ENCODE results near the gene PCDHGC3.
A peak's percentile ranks its signal among the peaks of the same experiment; 100 is the strongest.

PCDHGC3 gene

GRCh38 chr5:141524604-141525597 lies 49.1 kb downstream of the PCDHGC3 start (continued):
- TF ChIP-seq ZNF174 (tag by site-specific recombination; IDR thresholded peaks at IDR 0.05) (no peak), HOXC10 (CRISPR knock-in tag; IDR thresholded peaks at IDR 0.05) (no peak), KLF1 (tag by site-specific recombination; IDR thresholded peaks at IDR 0.05) (no peak), ZNF19 (tag by site-specific recombination; IDR thresholded peaks at IDR 0.05; ENCODE audit: low read depth) (no peak), GFI1B (tag by site-specific recombination; IDR thresholded peaks at IDR 0.05) (no peak), ZNF121 (tag by site-specific recombination; IDR thresholded peaks at IDR 0.05) (no peak), ZNF10 (tag by site-specific recombination; IDR thresholded peaks at IDR 0.05) (0 out of 2 replicates have a peak, but pooled peaks have one; percentile 27), ZBTB48 (tag by site-specific recombination; IDR thresholded peaks at IDR 0.05) (no peak), ZNF2 (tag by site-specific recombination; IDR thresholded peaks at IDR 0.05) (peak; percentile 83; the same call in 1 of the 2 replicates), RBAK (tag by site-specific recombination; IDR thresholded peaks at IDR 0.05) (no peak), ZNF184 (tag by site-specific recombination; IDR thresholded peaks at IDR 0.05) (no peak), HOXD13 (CRISPR knock-in tag; IDR thresholded peaks at IDR 0.05; ENCODE audit: borderline replicate concordance) (no peak), PATZ1 (tag by site-specific recombination; IDR thresholded peaks at IDR 0.05) (0 out of 2 replicates have a peak, but pooled peaks have one; percentile 29), ZNF837 (tag by site-specific recombination; IDR thresholded peaks at IDR 0.05) (no peak), ZNF529 (tag by site-specific recombination; IDR thresholded peaks at IDR 0.05; ENCODE audit: insufficient replicate concordance) (no peak), SCRT2 (tag by site-specific recombination; IDR thresholded peaks at IDR 0.05) (peak; percentile 93), GLI4 (tag by site-specific recombination; IDR thresholded peaks at IDR 0.05) (no peak), ZFHX2 (tag by site-specific recombination; conservative IDR thresholded peaks at IDR 0.05) (no peak), INSM2 (tag by site-specific recombination; IDR thresholded peaks at IDR 0.05) (no peak), ZNF426 (tag by site-specific recombination; IDR thresholded peaks at IDR 0.05) (no peak), ZNF416 (tag by site-specific recombination; IDR thresholded peaks at IDR 0.05) (no peak), ZNF626 (tag by site-specific recombination; IDR thresholded peaks at IDR 0.05) (no peak), ZEB2 (tag by site-specific recombination; IDR thresholded peaks at IDR 0.05) (peak; percentile 59; the same call in 1 of the 2 replicates)
- TF ChIP-seq, protein P1, sequence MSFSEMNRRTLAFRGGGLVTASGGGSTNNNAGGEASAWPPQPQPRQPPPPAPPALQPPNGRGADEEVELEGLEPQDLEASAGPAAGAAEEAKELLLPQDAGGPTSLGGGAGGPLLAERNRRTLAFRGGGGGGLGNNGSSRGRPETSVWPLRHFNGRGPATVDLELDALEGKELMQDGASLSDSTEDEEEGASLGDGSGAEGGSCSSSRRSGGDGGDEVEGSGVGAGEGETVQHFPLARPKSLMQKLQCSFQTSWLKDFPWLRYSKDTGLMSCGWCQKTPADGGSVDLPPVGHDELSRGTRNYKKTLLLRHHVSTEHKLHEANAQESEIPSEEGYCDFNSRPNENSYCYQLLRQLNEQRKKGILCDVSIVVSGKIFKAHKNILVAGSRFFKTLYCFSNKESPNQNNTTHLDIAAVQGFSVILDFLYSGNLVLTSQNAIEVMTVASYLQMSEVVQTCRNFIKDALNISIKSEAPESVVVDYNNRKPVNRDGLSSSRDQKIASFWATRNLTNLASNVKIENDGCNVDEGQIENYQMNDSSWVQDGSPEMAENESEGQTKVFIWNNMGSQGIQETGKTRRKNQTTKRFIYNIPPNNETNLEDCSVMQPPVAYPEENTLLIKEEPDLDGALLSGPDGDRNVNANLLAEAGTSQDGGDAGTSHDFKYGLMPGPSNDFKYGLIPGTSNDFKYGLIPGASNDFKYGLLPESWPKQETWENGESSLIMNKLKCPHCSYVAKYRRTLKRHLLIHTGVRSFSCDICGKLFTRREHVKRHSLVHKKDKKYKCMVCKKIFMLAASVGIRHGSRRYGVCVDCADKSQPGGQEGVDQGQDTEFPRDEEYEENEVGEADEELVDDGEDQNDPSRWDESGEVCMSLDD (tag by site-specific recombination; IDR thresholded peaks at IDR 0.05): no peak
- TF ChIP-seq, protein P2, sequence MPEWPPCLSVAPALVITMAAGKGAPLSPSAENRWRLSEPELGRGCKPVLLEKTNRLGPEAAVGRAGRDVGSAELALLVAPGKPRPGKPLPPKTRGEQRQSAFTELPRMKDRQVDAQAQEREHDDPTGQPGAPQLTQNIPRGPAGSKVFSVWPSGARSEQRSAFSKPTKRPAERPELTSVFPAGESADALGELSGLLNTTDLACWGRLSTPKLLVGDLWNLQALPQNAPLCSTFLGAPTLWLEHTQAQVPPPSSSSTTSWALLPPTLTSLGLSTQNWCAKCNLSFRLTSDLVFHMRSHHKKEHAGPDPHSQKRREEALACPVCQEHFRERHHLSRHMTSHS (tag by site-specific recombination; IDR thresholded peaks at IDR 0.05): no peak
- TF ChIP-seq, protein P3, sequence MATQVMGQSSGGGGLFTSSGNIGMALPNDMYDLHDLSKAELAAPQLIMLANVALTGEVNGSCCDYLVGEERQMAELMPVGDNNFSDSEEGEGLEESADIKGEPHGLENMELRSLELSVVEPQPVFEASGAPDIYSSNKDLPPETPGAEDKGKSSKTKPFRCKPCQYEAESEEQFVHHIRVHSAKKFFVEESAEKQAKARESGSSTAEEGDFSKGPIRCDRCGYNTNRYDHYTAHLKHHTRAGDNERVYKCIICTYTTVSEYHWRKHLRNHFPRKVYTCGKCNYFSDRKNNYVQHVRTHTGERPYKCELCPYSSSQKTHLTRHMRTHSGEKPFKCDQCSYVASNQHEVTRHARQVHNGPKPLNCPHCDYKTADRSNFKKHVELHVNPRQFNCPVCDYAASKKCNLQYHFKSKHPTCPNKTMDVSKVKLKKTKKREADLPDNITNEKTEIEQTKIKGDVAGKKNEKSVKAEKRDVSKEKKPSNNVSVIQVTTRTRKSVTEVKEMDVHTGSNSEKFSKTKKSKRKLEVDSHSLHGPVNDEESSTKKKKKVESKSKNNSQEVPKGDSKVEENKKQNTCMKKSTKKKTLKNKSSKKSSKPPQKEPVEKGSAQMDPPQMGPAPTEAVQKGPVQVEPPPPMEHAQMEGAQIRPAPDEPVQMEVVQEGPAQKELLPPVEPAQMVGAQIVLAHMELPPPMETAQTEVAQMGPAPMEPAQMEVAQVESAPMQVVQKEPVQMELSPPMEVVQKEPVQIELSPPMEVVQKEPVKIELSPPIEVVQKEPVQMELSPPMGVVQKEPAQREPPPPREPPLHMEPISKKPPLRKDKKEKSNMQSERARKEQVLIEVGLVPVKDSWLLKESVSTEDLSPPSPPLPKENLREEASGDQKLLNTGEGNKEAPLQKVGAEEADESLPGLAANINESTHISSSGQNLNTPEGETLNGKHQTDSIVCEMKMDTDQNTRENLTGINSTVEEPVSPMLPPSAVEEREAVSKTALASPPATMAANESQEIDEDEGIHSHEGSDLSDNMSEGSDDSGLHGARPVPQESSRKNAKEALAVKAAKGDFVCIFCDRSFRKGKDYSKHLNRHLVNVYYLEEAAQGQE (tag by site-specific recombination; IDR thresholded peaks at IDR 0.05): no peak
- TF ChIP-seq, protein P4, sequence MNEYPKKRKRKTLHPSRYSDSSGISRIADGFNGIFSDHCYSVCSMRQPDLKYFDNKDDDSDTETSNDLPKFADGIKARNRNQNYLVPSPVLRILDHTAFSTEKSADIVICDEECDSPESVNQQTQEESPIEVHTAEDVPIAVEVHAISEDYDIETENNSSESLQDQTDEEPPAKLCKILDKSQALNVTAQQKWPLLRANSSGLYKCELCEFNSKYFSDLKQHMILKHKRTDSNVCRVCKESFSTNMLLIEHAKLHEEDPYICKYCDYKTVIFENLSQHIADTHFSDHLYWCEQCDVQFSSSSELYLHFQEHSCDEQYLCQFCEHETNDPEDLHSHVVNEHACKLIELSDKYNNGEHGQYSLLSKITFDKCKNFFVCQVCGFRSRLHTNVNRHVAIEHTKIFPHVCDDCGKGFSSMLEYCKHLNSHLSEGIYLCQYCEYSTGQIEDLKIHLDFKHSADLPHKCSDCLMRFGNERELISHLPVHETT (tag by site-specific recombination; IDR thresholded peaks at IDR 0.05): no peak

All from HEK293 (cell line).